Measurements from ENCODE around the gene EEF2. TPM values are rescaled to one million over a fixed set of nuclear protein-coding genes. Genes with fewer than 3 reads are reported as not detected.

Gene EEF2
- total RNA-seq, 1 experiment from 2014 or later = 3,615 TPM

GRCh38 chr19:4010808-4011110 is 25.5 kb upstream of the EEF2 start:
- Histone ChIP-seq H2BK120ac (ENCODE audit: low read depth, low read length, poor library complexity, severe bottlenecking) (no peak overlapping the region), H4K91ac (ENCODE audit: insufficient read length, low read depth, low read length) (no peak overlapping the region), H4K5ac (ENCODE audit: insufficient read length, low read depth, low read length) (no peak overlapping the region), H2AFZ (ENCODE audit: low read length) (no peak overlapping the region), H3K23ac (ENCODE audit: insufficient read length, low read depth, low read length) (no peak overlapping the region), H3K79me1 (ENCODE audit: insufficient read depth, low read depth, low read length, poor library complexity, severe bottlenecking) (peaks cover 10% of the 10 kb centered on the region), H3K27me3 (ENCODE audit: insufficient read depth, low read length) (no peaks in the 10 kb centered on the region), H3K14ac (ENCODE audit: insufficient read depth, low read length) (no peak overlapping the region), H2BK5ac (ENCODE audit: insufficient read length, low read length) (no peak overlapping the region), H4K8ac (replicated peaks; ENCODE audit: insufficient read length, low read depth, low read length) (no peak overlapping the region), H2BK12ac (ENCODE audit: insufficient read length, low read depth, low read length) (no peak overlapping the region), H3K23me2 (ENCODE audit: insufficient read length, low read depth, low read length, poor library complexity, severe bottlenecking) (peaks cover 10% of the 10 kb centered on the region), H4K20me1 (ENCODE audit: control insufficient read depth, insufficient read depth, insufficient read length) (no peaks in the 10 kb centered on the region), H3K9me3 (ENCODE audit: control insufficient read depth, low read depth, low read length) (no peaks in the 10 kb centered on the region), H3K27ac (ENCODE audit: insufficient read length, low read depth, low read length) (no peak overlapping the region), H3T11ph (ENCODE audit: low read length) (no peak overlapping the region), H3K9ac (ENCODE audit: extremely low read depth, insufficient read length, low read length) (no peak overlapping the region), H3K79me2 (ENCODE audit: insufficient read depth, low read length) (peaks cover 17% of the 10 kb centered on the region; the same call in 1 of the 2 replicates), H3K18ac (ENCODE audit: insufficient read length, low read depth, low read length) (no peak overlapping the region), H3K56ac (ENCODE audit: insufficient read length, low read depth, low read length) (no peak overlapping the region), H2AK5ac (ENCODE audit: insufficient read length, low read length) (no peak overlapping the region), H3K4me1 (ENCODE audit: insufficient read depth, low read length) (no peaks in the 10 kb centered on the region), H3K4ac (ENCODE audit: low read depth, low read length) (no peak overlapping the region), H2BK15ac (ENCODE audit: low read depth, low read length) (no peak overlapping the region), H3K4me2 (ENCODE audit: insufficient read depth, insufficient read length, low read length) (no peak overlapping the region), H2BK20ac (ENCODE audit: low read depth, low read length, poor library complexity, severe bottlenecking) (no peak overlapping the region)
- Mint-ChIP-seq H3K36me3 (ENCODE audit: insufficient read depth in 1 of 3, low read depth in 3 of 3) (peaks cover 6 to 22% (median 20%) of the 10 kb centered on the region in 3 experiments; a peak in 6 of 7 replicates), H3K27me3 (ENCODE audit: low read depth) (no peaks in the 10 kb centered on the region), H3K9me3 (no peaks in the 10 kb centered on the region), H3K4me1 (peaks cover 13 to 20% of the 10 kb centered on the region in 2 experiments), H3K27ac (no peak overlapping the region), H3K4me3 (no peak overlapping the region)
- TF ChIP-seq CTCF (conservative IDR thresholded peaks at IDR 0.05) = no peak
- no peak for DNase-seq
- no CpG with 5 or more reads among the region's 14 CpGs for WGBS (ENCODE audit: extremely low coverage, insufficient read length, low lambda C conversion rate)

All from H9 (cell line).